GM21360 (cell line): Measurements from ENCODE around the gene MVD.
A peak's percentile ranks its signal among the peaks of the same experiment; 100 is the strongest.

Experiments used
- ATAC-seq: cut with Tn5 transposase; IDR thresholded peaks from one replicate; pipeline ENCODE4 v1.9.1; 2021; ENCODE audit warnings: mild to moderate bottlenecking, moderate library complexity; ENCODE audit not compliant: unreplicated experiment

MVD gene

DNA sequence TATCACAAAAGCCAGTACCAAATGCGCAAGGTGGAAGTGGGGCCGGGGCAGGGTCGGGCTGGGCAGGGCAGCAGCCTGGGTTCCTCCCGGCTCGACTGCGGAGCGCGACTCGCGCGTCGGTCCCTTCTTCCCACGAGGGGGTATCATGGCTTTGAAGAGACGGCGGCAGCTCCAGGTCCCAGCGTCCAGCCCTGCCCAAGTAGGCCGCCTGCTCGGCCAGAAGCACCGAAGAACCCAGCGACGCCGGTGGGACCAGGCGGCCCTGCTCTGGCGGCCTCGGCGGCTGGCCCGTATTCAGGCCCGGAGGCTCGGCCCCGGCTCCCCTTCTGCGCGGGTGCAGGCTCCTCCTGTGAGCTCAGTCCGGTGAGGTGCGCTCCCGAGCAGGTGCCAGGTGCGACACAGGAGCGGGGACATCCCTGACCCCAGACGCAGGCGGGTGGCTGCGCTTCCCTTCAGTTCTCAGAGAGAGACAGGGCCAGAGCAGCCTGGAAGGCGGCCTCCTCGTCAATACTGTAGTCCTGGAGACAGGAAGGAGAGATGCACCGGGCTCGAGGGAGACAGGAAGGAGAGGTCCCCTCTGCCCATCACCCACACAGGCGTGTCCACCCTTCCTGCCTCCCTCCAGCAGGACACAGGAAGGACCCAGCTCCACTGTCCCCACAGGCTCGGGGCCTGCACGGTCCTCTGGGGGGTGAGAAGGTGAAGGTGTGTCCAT is 34.4 kb upstream of the MVD start:
- no peak for ATAC-seq

DNA sequence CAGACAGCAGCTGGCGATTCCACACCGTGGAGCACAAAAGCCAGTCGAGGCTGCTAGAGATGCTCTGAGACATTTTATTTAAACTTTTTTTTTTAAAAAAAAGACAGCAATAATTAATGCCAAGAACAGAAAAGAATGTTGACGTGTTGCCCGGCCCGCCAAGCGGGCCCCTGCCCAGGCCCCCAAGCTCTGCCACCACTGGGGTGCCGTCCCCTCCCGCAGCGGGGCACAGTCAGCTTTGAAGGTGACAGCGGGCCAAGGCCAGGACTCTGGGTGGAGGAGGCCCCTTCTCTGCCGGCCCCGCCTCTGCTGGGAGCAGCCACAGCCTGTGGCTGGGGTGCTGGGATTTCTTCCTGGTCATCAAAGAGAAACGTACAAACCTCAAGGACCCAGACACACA is 33.5 kb upstream of the MVD start:
- ATAC-seq: no peak

DNA sequence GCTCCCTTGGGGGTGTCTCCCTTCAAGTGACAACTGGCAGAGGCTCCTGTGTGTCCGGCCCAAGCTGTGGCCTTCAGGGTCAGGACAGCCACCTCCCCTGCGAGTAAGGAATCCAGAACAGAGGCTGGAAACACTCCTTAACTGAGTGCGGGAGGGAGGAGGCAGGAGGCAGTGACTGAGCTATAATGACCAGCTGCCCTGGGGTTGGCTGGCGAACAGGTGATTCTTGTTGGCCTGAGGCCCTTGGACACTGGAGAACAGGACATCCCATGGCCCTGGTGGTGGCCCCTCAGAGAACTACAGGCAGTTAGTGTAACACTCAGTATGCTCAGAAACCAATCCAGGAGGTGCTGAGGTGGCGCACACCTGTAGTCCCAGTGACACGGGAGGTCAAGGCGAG is 32.9 kb upstream of the MVD start:
- no peak for ATAC-seq

DNA sequence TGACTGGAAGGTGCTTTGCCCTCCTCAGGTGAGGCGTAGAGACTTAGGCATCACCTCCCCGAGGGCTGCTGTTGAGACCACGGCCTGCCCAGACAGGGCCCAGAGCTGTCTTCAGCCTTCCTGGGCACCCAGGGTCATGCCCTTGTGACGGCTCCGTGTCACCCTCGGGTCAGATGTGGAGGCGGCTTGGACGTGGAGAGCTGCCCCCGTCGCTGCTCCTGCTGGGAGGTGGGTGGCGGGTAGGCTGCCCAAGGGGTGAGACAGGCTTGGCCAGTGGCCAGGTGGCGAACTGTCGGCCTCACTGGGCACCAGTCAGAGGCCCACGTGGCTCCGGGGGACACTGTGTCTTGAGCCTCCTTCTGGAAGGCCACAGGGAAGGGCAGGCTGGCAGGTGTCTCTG is 32.3 kb upstream of the MVD start:
- ATAC-seq: no peak

DNA sequence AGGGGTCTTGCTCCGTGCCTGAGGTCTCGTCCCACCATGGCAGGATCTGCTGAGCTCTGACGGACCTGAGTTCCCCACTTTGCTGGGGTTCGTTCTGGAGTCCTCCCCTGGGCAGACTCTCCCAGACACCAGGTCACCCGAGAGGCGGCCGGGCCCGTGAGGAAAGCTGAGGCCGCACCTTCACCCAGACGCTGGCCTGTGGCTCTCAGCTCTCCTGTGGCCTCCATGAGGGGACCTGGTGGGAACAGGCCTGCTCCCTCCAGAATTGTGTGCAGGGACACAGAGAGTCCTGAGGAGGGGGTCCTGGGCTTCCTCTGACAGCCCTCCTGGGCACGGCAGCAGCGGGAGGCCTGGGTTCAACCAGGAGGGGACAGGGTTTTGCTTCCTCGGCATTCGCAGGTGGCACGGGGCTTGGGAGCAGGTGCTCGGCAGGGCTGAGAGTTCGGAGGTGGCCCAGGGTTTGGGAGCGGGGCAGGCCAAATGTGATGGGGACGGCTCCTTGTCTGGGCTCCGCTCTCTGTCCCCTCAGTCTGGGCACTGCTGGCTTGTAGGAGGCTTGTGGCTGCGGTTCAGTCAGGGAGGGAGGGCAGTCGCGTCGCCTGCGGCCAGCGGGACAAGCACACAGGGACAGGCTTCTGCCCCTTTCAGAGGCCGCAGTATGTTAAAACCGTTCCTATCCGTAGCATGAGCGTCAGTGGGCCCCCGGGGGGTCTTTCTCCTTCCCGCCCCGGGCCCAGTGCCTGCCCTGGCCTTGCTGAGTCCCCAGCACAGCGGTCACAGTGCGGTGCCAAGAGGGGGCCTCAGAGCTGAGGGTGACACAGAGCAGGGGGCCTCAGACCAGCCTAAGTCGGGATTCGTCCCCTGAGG is 31.6 kb upstream of the MVD start:
- no peak for ATAC-seq

DNA sequence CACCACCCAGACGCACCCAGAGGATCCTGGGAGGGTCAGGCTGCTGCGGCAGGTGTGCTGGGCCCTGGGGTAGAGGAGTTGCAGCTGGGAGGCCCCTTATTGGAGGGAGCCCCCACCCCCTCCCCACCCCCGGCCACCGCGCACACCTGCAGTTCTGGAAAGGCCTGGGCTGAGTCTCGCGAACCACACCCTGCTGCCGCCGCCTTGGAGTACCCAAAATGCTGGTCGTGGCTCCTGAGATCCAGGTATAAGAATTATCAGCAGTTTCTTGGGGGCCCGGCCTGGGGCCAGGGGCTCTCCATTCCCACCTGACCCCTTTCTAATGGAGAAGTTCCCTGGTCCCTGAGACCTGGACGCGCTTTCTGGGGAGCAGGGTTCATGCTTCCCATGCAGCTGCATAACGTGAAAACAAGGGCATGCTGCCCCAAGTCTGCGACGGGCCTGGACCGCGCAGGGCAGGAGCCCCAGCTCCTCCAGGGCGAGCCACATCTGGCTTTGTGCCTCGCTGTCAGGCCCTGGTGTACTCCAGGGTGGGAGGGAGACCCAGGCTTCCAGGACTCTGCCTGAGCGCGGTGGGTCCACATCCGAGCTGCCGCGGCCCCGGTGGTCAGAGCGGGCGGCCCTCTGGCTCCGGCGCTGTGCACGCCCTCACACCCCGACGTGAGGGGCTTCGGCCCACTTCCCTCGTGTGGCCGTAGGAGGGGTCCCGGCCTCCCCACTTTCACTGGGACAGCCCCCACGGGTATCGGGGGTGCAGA is 30.7 kb upstream of the MVD start:
- ATAC-seq: no peak

DNA sequence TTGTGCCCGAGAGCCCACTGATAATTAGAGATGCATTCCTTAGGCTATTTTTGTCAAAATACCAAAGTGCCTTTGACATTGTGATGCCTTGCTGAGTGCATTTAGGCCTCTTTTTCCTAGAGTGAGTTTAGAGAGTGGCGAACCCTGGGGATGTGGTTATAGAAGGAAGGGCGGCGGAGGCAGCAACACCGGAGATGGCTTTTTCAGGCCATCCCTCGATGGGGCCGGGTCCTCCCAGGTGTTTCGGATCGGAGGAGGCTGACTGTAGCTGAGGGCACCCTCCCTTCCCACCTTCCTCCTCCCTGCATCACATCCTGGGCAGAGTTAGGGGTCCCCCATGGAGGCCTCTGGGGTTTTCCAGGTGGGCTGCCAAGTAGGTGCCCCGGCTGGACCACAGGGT is 30.0 kb upstream of the MVD start:
- no peak for ATAC-seq

DNA sequence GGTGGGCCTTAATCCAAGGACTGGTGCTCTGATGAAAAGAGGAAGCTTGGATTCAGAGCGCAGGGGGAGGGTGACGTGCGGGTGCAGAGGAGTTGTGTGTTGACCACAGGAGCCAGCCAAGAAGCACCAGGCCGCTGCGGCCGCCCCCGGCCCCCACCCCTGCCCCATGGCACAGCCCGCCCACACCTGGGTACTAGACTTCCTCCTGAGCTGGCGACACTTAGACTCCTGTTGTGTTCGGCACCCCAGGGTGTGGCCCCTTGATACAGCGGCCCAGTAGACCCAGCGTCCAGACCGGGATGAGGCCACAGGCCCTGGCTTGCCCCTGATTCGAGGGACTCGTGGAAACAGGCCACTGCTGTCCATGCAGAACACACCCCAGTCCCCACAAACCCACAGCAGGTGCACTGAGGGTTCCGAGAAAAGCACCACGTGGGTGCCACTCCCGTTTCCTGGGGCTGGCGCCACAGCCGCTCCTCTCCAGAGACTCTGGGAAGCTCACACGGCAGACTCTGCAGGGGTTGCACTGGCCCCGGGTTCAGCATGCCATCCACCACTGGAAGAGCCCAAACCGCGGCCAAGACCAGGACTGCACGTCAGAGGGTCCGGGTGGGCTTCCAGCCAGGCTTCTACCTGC is 29.2 kb upstream of the MVD start:
- ATAC-seq: no peak

DNA sequence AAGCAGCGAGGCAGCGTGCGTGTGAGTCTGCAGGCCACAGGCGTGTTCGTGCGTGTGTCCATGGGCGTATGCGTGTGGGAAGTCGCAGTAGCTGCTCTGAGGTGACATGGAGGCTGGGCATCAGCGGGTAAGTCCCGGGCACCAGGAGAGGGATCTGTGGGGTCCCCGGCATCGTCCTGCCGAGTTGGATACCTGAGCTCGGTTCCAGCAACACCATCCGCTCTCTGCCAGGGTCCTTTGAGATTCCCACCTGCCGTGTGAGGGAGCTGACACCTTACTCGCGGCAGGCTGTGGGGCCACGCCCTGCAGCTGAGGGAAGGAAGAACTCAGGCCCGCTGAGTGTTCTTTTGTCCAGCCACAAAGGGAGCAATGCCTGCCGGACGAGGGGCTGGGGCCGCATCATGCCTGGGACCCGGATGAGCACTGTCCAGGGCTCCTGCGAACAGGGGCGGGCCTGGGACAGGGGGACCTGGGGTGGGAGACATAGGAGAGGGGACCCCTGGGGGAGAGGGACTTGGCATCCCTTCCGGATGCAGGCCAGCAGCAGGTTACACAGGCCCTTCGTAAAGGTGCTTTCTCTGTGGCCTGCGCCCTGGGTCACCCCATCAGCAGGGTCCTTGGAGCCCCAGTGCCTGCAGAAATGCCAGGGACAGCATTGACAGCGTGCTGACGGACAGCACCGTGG is 28.4 kb upstream of the MVD start:
- no peak for ATAC-seq

DNA sequence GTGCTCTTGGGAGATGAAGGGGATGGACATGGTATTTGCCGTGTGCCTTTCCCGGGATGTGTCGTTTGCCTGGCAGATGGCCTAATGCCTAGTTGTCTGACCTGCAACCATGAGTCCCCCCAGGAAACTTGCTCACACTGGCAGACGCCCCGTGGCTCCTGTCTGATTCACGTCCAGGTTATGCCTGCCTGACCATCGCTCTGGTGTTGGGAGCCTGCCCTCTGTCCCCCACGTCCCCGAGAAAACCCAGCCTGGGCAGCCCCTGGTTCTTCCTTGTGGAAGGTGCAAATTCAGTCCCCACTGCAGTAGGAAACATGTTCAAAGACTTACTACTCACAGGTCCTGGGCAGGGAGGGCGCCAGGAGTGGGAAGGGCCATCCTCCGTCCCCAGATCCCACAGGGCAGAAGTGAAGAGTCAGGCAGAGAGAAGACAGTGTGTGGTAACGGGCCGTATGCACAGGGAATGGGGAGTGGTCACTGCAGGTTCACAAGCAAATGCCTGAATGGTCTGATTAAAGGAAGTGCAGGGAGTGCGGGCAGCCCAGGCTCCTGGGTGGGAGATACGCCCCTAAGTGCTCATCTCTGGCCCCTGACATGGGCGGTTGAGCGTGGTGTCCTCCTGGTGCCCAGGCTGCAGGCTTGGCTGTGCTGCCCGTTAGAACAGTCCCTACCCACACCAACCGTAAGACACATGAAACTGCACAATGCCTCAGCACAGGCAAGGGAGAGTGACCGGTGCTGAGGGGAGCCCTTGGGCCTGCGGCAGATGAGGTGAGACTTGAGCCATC is 27.6 kb upstream of the MVD start:
- no peak for ATAC-seq

DNA sequence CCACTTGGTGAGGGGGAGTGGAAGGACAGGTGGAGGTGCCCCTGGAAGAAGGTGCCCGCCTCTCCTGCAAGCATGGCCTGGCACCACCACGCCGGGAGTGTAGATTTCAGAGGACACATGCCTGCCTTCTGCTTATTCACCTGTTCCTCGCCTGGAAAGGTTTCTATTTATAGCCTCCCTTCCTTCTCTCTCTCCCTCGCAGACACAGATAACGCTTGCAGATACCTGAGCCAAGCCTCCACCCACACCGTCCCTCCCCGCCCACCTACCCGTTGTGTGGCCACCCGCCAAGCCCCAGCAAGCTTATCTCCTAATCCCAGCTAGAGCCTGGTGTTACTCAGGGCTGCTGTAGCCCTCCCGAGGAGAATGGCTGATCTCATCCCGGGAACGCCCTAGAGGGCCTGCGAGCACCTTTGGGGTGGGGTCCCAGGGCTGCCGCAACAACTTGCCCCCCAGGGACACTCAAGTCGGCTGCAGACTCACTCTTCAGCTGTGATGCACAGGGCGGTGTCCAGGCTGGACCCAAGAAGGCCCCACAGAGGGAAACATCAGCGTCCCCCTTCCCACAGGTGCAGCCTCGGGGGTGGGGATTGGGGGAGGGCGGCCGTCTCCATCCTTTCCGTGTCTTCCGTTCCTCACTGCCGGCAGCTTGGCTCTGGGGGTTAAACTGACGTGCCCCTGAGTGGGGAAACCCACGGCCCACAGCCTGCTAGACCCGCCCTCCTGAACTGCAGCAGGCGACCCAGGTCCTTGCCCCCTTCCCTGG is 25.3 kb upstream of the MVD start:
- ATAC-seq: no peak

DNA sequence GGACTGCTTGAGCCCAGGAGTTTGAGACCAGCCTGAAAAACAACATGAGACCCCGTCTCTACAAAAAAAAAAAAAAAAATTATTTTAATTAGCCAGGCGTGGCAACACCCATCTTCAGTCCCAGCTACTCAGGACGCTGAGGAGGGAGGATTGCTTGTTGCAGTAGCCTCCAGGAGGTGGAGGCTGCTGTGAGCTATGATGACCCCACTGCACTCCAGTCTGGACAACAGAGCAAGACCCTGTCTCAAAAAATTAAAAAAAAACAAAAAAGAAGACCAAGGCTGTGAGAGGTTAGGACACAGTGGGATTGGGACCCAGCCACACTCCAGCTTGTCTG is 24.8 kb upstream of the MVD start:
- ATAC-seq: no peak

DNA sequence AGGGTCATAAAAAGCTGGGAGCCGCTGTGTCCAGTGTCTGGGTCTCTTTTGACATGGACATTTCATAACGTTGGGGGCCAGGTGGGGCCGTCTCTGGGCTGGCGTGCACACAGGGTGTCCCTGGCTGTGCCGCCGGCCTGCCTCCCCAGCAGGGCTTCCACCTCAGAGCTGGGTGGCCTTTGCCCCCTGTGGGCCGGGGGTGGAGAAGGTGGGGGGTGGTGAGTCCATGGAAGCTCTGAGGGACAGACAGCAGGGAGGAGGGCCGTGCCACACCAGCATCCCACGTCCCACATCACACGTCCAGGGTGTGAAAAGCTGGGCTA is 24.3 kb upstream of the MVD start:
- no peak for ATAC-seq

DNA sequence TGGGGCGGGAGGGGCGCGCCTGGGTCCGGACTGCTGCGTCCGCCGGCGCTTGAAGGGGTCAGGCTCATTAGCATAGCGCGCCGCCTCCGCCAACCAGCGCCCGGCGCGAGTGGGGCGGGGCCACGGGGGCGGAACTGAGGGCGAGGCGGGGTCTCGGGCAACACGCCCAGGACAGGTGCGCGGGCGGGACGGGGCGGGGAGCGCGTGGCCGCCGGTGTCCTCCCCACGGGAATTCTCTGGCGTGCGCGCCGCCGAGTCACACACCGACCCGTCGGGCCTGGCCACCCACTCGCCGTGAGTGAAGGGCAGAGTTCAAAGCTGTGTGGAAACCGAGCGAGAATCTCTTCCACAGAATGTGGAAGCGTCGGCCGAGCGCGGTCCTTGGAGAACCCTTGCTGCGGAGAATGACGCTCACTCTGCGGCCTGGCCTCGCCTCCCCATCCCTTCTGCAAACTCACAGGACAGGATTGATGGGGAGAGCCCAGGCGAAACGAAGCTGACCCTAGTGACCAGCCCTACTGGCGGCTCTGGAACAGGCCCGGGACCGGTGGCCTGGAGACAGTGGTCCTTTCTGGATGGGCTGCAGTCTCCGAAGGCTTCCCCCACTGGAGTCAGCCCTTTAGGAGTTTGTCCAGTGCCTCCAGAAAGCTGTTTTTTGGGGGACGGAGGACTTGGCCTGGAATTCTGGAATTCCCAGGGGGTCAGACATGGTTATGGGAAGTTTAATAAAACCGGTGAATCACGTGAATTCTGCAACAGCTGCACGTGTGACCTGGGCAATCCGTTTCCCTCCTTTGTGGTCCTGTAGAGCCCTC is 23.8 kb upstream of the MVD start, which contains the start of gene SNAI3:
Gene SNAI3 (minus strand): TSS at position 69 of the 815 bp plus-strand sequence. CDS start 101 bp downstream, outside the sequence.
- peak; percentile 62 for ATAC-seq

DNA sequence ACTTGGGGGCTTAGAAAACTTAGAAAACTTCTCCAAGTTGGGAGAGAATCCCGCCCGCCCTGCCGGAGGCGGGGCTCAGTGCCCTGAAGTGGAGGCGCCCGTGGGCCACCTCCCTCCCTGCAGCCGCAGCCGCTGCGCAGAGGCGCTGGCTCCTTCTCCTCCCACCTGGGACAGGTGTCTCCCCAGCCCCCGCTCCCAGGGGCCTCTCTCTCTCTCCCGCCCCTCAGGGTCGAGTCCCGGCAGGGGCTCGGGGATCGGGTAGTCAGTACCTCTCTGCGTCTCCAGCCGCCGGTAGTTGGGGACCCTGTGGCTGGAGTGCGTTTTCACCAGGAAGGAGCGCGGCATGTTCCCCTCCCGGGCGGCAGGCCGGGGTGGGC is 23.2 kb upstream of the MVD start:
- peak; percentile 18 for ATAC-seq

DNA sequence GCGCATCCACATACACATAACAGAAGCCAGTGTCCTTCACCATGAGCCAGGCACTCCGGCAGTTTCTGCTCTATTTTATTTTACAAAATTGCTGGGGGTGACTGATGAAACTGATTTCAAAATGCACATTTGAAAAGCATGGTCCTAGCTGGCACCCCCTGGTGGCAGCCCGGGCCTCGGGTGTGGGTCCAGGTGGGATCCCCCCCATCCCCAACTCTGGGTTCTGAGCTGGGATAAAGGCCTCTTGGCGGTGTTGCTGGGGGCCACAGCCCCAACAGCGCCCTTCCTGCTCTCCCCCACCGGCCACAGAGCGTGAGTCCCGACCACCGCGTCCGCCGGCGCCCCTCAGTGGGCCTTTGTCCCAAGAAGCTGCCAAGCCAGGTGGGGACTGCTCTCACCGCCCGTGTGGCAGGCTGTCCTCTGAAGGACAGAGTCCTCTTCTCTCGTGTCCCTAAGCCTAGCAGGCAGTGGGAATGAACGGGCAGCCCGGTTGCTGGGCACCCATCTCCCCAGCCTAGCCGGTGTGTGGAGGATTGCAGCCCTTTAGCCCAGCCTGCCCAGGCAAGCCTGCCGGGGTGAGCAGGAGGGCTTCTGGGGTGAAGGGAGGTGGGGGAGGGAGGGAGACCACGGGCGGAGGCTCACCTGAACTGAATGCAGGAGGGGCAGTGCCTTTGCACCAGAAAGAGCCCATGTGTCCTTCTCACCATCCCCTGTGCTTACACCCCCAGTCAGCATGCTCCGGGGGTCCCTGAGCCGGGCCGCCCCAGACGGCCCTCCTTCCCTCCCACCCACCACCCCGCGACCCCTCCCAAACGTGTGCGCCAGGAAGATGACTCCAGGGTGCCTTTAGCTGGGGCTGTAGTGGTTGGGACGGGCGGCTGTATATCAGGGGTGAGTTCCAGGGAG is 22.5 kb upstream of the MVD start:
- ATAC-seq: no peak

DNA sequence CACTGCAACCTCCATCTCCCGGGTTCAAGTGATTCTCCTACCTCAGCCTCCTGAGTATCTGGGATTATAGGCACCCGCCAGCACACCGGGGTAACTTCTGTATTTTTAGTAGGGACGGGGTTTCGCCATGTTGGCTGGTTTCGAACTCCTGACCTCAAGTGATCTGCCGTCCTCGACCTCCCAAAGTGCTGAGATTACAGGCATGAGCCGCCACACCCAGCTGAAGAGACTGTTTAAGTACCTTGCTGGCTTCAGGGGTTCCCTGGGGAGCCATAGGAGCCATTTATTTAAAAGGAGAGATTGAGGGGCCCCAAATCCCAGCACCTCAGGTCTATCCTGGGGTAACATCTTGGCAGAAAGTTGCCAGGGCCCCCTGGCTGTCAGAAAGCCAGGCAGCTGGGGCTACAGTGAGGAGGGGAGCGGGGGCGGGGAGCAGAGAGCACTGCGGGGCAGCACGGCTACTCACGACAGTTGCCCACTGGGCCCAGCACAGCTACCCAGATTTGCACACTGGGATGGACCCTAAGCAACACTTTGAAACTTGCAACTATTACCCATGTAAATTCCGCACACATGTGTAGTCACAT is 21.8 kb upstream of the MVD start:
- no peak for ATAC-seq
